ENCODE data around the gene COX19. TPM values are rescaled to one million over a fixed set of nuclear protein-coding genes. Genes with fewer than 3 reads are reported as not detected.
A peak's percentile ranks its signal among the peaks of the same experiment; 100 is the strongest.
"Not testable (repeated sequence)": the region's sequence is repeated elsewhere in the genome, so short reads cannot be mapped to it uniquely, and the experiment has no call there.

The COX19 gene
- total RNA-seq, 2 donors from 2014 or later: 13.7 to 20.8 TPM

DNA sequence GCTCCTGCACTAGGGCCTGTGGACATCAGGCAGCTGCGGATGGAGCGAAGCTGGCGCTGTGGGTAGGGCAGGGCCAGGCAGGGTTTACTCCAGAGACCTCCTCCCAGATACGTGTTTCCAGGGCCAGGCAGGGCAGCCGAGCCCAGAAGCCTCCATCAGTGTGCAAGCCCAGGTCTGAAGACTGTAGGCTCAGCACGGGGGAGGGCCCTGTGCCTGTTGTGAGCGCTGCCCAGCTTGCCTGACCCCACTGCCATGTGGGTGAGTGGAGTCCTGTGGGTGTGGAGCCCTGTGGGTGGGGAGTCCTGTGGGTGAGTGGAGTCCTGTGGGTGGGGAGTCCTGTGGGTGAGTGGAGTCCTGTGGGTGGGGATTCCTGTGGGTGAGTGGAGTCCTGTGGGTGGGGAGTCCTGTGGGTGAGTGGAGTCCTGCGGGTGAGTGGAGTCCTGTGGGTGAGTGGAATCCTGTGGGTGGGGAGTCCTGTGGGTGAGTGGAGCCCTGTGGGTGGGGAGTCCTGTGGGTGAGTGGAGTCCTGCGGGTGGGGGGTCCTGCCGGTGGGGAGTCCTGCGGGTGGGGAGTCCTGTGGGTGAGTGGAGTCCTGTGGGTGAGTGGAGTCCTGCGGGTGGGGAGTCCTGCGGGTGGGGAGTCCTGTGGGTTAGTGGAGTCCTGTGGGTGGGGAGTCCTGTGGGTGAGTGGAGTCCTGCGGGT lies 25.9 kb upstream of the COX19 start:
- H3K4me3 Mint-ChIP-seq; H3K27me3 Mint-ChIP-seq; H3K36me3 Mint-ChIP-seq (ENCODE audit: low read depth); H3K4me1 Mint-ChIP-seq; H3K27ac Mint-ChIP-seq; H3K9me3 Mint-ChIP-seq; ATAC-seq (replicated peaks): not testable (repeated sequence)

DNA sequence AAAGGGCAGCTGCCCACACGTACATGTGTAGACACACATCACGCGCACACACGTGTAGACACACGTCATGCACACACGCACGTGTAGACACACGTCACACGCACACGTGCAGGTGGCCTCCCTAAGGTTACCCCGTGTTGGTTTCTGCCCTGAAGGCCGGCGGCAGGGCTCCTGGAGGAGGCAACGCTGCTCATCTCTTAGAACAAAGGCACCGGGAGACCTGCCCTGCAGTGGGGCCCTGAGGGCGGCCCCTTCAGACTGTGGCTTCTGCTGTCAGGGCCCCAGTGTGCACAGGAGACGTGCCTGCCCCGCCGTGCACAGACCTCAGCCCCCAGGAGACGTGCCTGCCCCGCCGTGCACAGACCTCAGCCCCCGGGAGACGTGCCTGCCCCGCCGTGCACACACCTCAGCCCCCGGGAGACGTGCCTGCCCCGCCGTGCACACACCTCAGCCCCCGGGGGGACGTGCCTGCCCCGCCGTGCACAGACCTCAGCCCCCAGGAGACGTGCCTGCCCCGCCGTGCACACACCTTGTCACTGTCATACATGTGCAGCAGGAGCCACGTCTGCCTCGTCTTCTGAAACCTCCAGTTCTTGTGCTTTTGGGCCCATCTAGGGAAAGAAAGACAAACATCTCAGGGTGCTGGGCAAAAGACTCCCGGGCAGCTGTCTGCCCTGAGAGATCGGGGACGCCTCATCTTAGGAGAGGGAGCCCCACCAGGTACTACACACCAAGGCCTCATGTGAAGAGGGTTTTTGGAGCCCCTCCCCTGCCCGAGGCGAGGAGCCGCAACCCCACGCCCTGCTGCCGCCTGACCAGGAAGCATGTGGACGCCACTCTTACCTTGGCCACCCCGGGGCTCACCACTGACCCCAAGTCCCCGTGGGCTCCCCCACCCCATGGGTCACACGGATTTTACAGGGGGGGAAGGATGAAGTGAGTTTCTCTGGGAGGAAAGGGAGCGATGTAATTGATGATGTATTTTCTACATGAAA lies 24.9 kb upstream of the COX19 start:
- peaks cover 9% of the 10 kb centered on the region for H3K36me3 Mint-ChIP-seq (ENCODE audit: low read depth)
- H3K27ac Mint-ChIP-seq: no peak overlapping the region
- H3K27me3 Mint-ChIP-seq: no peaks in the 10 kb centered on the region
- no peaks in the 10 kb centered on the region for H3K9me3 Mint-ChIP-seq
- H3K4me3 Mint-ChIP-seq: no peak overlapping the region
- no peak for ATAC-seq (replicated peaks)
- no peaks in the 10 kb centered on the region for H3K4me1 Mint-ChIP-seq

DNA sequence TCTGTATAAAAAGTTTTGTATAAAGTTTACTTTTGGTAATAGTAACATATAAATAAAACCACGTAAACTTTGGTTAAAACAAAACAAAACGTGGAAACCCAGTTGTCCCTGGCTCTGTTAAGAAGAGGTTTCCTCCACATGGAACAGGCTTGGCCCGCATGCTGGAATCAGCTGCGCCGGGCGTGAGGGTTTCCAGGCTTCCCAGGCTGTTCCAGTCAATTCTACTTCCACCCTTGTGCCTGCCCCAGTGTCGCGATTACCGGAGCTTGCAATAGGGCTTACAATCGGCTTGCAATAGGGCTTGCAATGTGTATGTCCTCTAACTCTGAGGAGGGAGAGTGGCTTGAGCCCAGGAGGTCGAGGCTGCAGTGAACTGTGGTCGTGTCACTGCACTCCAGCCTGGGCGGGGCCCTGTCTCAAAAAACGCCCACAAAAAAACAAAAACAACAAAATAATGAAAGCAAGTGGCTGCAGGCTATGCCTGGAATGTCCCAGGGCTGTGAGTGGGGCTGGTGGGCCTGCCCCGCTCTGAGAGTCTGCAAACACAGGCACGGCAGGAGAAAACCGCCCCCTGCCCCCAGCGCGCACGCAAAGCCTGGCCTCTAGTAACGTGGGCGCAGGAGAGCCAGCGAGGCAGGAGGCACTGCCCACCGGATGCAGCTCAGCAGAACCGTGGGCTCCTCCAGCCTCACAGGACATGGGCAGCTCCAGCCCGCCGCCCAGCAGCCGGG lies 24.0 kb upstream of the COX19 start:
- Mint-ChIP-seq H3K4me1 (no peaks in the 10 kb centered on the region), H3K27ac (no peak overlapping the region), H3K9me3 (no peaks in the 10 kb centered on the region), H3K4me3 (no peak overlapping the region), H3K36me3 (ENCODE audit: low read depth) (peaks cover 9% of the 10 kb centered on the region), H3K27me3 (no peaks in the 10 kb centered on the region)
- ATAC-seq (replicated peaks): no peak

DNA sequence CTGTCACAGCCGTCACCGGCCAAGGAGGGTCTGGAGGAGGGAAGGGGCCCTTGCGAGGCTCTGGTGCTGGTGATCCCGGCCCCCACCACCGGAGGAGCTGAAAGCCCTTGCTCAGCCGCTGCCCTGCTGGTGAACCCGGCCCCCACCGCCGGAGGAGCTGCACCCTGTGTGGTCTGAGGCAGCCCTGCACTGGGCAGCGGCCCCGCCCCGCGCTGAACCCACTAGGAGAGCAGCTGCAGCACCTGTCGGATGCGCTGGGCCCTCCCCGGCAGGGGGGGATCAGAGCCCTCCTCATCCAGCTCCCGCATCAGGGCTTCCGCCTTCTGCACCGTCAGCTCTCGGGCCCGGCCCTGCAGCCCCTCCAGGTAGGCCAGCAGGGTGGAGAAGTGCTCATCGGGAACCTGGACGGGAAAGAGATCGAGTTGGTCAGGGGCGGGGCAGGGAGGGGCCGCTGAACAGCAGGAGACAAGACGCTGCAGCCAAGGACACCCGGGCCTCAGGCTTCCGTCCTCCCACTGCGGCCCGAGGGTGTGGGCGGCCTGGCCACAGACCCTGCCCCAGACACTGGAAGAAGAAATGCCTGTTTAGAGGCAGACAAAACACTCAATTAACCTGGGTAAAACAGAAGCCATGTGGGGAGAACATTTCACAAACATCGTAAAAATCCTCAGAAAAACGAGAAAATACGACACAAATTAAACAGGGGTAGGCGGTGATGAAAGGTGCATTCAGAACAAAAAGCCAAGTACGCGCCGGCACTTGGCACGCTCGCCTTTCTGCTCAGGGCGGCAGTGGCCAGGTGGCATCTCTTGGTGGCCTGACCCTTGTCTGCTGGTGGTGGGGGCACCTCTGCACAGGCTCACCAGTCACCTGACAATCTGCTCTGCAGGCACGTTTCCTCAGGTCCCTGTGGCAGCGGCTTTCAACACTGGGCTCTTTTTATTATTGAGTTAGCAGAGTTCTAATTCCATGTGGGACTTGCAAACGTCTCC lies 22.4 kb upstream of the COX19 start:
- Mint-ChIP-seq H3K4me3 (no peak overlapping the region), H3K4me1 (no peaks in the 10 kb centered on the region), H3K27ac (no peak overlapping the region), H3K36me3 (ENCODE audit: low read depth) (peaks cover 9% of the 10 kb centered on the region), H3K27me3 (no peaks in the 10 kb centered on the region), H3K9me3 (no peaks in the 10 kb centered on the region)
- no peak for ATAC-seq (replicated peaks)

DNA sequence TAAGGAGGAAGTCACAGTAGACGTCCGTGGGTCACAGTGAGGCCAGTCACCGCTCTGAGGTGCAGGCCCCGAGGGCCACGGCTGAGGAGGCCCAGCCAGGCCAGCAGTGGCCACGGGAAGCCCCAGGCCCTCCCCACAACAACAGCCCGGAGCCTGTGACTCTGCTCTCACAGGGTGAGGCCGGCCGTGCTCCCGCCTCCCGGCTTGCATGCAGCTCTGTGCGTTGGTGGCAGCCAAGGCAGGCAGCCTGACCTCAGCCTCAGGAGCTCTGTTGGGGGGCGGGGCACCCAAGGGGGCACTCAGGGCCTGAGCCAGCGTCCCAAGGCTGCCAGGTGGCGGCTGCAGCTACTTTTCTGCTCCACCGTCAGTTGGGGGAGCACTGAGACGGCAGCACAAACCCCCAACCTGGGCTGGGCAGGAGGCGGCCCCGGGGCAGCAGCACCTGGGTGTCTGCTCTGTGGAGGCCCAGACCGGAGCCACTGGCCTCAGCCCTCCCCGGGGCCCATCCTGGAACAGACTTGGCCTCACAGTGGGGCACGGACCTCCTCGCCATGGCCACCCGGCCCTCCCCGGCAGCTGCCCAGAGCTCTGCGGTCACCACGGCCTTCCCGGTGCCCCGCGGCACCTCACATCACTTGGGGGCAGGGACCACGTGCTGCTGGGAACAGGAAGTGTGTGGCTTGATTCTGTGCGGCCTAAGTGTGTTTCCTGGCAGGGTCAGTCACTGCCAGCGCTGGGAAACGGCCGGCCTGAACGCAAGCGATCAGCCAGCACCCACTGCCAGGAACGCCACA lies 20.9 kb upstream of the COX19 start:
- ATAC-seq (replicated peaks): no peak
- Mint-ChIP-seq H3K4me3 (no peak overlapping the region), H3K36me3 (ENCODE audit: low read depth) (peaks cover 9% of the 10 kb centered on the region), H3K4me1 (no peaks in the 10 kb centered on the region), H3K27ac (no peak overlapping the region), H3K27me3 (no peaks in the 10 kb centered on the region), H3K9me3 (no peaks in the 10 kb centered on the region)

DNA sequence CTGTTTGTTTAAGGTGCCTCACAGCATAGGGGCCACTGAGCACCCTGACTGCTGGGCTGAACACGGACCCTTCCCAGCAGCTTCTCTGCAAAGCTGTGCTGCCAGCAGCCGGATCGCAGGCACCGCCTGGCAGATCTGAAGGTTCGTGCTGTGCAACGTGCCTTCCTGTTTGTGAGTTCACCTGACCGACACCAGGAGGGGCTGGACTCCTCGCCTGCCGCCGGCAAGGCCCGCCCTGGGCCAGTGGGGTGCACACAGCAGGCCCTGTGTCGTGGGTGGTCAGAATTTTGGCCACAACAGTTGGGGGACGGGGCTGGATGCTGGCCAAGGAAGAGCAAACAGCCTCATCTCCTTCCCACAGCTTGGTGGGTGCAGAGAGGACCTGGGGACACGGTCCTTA lies 20.2 kb upstream of the COX19 start:
- H3K4me3 Mint-ChIP-seq: no peak overlapping the region

DNA sequence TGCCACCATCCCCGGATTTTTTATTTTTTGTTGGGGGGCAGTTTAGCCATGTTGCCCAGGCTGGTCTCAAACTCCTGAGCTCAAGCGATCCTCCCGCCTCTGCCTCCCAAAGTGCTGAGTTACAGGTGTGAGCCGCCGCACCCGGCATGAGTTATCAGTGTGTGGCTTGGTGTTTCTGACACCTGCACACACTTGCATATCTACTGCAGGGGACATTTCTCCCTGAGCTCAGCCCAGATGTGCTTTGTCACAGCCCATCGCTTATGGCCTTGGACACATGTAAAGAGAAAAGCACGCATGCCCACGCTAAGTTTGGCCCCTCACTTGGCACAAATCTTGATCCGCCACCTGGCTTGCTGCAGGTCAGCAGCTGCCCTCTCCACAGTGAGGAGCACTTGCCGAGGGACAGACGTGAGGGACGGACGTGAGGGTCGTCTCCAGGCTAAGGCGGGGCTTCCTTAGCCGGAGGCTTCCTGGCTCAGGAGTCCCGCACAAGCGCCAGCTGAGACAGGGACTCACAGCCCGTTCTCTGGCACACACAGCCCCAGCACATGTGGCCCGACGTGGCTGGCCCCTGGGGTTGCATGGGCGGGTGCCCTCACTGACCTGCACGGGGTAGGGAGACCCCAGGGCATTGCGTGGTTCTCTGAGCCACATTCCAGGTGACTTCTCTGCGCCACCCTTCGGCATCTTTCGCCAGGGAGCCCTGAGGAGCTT lies 19.4 kb upstream of the COX19 start:
- H3K27ac Mint-ChIP-seq: no peak overlapping the region
- H3K4me3 Mint-ChIP-seq: no peak overlapping the region
- H3K4me1 Mint-ChIP-seq: no peaks in the 10 kb centered on the region
- H3K27me3 Mint-ChIP-seq: no peaks in the 10 kb centered on the region
- H3K9me3 Mint-ChIP-seq: no peaks in the 10 kb centered on the region
- H3K36me3 Mint-ChIP-seq (ENCODE audit: low read depth): peaks cover 9% of the 10 kb centered on the region
- no peak for ATAC-seq (replicated peaks)

More for the DNA sequence above, 20.2 kb upstream of the COX19 start:
- H3K27ac Mint-ChIP-seq: no peak overlapping the region
- no peaks in the 10 kb centered on the region for H3K4me1 Mint-ChIP-seq
- no peaks in the 10 kb centered on the region for H3K9me3 Mint-ChIP-seq
- H3K27me3 Mint-ChIP-seq: no peaks in the 10 kb centered on the region
- peaks cover 9% of the 10 kb centered on the region for H3K36me3 Mint-ChIP-seq (ENCODE audit: low read depth)
- ATAC-seq (replicated peaks): no peak

DNA sequence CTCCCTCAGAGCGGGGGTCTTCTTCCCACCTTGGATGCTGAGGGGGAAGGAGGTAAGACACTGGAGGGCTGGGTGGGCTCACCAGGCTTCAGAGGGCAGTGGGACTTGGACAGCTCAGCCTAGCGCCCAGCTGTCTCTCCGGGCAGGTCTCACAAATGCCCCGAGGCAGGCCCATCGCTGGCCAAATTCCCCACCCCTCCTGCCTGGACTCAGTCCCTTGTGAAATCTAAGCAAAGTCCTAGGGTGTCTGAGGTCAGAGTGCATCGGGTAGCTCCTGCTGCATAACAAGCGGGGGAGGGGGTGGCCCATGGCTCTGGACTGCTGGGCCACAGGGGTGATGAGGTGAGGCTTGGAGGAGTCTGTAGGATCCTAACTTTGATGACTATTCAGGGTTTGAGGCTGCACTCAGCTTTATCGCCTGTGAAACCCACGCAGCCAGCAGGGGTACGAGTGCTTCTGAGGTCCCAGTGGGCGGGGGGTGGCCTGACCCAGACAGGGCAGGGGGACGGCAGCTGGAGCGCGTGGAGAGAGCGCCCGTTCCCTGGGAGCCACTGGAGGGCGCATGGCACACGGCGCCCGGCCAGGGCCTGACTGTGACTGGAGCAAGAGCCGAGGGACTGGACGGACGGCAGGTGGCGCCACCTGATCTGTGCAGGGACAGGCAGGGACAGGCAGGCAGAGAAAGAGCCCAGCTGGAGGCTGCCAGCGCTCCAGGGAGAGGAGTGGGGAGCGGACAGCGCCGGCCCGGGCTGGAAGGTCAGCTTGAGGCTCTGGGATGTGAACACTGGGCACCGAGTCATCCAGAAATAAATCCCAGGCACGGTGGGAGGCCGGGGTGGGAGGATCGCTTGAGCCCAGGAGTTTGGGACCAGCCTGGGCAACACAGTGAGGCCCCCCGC lies 17.6 kb upstream of the COX19 start:
- H3K4me3 Mint-ChIP-seq: no peak overlapping the region
- peak; percentile 99 for ATAC-seq (replicated peaks)
- peaks cover 4% of the 10 kb centered on the region for H3K36me3 Mint-ChIP-seq (ENCODE audit: low read depth)
- H3K4me1 Mint-ChIP-seq: no peaks in the 10 kb centered on the region
- H3K9me3 Mint-ChIP-seq: no peaks in the 10 kb centered on the region
- no peaks in the 10 kb centered on the region for H3K27me3 Mint-ChIP-seq
- no peak overlapping the region for H3K27ac Mint-ChIP-seq

DNA sequence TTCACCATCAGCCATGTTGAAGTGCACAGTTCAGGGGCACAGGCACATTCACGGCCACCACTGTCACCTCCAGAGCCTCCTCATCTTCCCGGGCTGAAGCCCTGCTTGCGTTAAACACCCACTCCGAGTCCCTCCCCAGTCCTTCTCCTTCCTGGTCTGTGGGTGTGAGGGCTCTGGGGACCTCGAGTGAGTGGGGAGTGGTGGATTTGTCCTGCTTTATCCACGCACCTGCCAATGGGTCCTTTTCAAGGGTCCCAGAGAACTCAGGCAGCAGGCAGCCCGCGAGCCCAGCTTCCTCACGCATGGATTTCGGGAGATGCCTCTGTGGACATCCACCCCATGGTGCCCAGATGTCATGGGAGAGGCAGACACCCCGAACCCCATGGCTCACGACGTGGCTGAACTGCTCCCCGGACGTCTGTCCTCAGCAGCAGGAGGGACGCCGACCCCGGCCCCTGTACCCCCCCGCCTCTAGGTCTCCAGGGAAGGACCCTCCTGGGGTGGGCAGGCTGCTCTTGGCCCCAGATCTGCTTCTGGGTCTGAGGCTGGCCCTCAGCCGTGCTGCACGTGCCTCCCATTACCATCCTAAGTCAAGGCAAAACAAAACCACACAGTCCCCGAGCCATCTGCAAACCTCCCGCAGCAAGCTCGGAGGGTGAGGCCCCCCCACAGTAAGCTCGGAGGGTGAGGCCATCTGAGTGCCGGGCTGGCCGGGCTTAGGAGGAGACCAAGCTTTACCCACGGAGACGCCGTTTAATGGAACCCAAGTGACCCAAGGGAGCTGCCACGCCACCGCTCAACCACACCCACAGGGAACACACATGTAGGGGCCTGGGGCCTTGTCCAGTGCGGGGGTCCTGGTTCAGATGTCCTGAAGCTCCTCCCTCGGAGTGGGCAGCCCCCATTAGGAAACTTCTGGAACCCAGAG lies 16.6 kb upstream of the COX19 start:
- H3K4me3 Mint-ChIP-seq: no peak overlapping the region

DNA sequence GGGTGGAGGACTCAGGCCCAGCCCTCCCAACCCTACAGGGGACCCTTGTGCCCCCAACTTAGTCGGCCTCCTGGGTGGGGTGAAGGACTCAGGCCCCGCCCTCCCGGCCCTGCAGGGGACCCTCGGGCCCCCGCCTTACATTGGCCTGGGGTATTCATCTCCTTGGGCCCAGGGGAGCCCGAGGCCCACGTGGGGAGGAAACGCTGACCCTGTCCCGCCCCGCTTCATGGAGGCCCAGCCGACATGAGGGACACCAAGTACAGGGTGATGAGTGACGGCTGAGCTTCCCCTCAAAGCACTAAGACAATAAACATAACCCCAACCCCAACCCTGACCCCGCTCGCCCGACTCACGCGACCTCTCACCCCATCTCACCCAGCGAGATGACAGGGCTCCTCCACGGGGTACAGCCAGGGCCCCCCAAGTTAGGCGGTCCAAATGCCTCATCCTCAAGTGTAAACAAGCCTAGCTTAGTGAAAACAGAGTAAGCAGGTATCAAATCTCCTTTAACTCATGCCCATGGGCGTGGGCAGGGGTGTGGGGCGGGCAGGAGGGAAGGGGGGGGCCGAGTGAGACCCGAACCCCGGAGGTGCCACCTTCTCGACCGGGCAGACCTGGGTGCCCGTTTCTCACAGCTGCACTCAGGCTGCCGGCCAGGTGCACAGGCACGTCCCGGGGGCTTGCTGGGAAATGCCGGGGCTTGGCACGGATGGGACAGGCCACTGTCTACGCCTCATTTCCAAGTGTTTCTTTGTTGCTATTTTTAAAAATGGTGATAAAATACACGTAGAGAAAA lies 15.8 kb upstream of the COX19 start:
- Mint-ChIP-seq H3K9me3 (no peaks in the 10 kb centered on the region), H3K4me1 (no peaks in the 10 kb centered on the region), H3K36me3 (ENCODE audit: low read depth) (no peaks in the 10 kb centered on the region), H3K27ac (no peak overlapping the region), H3K27me3 (no peaks in the 10 kb centered on the region), H3K4me3 (no peak overlapping the region)
- ATAC-seq (replicated peaks): no peak

More for the DNA sequence above, 16.6 kb upstream of the COX19 start:
- no peak overlapping the region for H3K27ac Mint-ChIP-seq
- no peaks in the 10 kb centered on the region for H3K36me3 Mint-ChIP-seq (ENCODE audit: low read depth)
- no peaks in the 10 kb centered on the region for H3K9me3 Mint-ChIP-seq
- no peak for ATAC-seq (replicated peaks)
- no peaks in the 10 kb centered on the region for H3K4me1 Mint-ChIP-seq
- H3K27me3 Mint-ChIP-seq: no peaks in the 10 kb centered on the region

Measured in activated T-helper 17 cell treated with anti-CD3 and anti-CD28 coated beads, Interleukin-2, amount 50 U/mL, for 72 hours (primary cell).